GM18505 (cell line): ENCODE results near the gene ARL3.
"Not testable (repeated sequence)": the region's sequence is repeated elsewhere in the genome, so short reads cannot be mapped to it uniquely, and the experiment has no call there.

Experiments used
- ATAC-seq: cut with Tn5 transposase; IDR thresholded peaks from one replicate; pipeline ENCODE4 v1.9.1; 2021; ENCODE audit not compliant: unreplicated experiment
- POLR2A ChIP-seq: IDR thresholded peaks from 4 replicates; pipeline ENCODE4 v1.6.1; 2011; ENCODE audit warnings: borderline replicate concordance; ENCODE audit not compliant: insufficient read depth, insufficient read length; ENCODE audit errors: extremely low read depth

Gene ARL3

GRCh38 chr10:102705531-102705930, 8.7 kb downstream of the ARL3 start:
- no peak for TF ChIP-seq POLR2A
- no peak for ATAC-seq

- no peak for ATAC-seq
- no peak for TF ChIP-seq POLR2A
Measured at GRCh38 chr10:102704915-102705314, 9.3 kb downstream of the ARL3 start.

- TF ChIP-seq POLR2A, result no peak
- no peak for ATAC-seq
Measured at GRCh38 chr10:102702742-102703141, 11.5 kb downstream of the ARL3 start.

- no peak for TF ChIP-seq POLR2A
- ATAC-seq, result no peak
Measured at GRCh38 chr10:102701796-102702195, 12.4 kb downstream of the ARL3 start.

- TF ChIP-seq POLR2A, result no peak
- ATAC-seq, result no peak
Measured at GRCh38 chr10:102701272-102701671, 12.9 kb downstream of the ARL3 start.

GRCh38 chr10:102698894-102699293, 15.3 kb downstream of the ARL3 start:
- no peak for TF ChIP-seq POLR2A
- no peak for ATAC-seq

- ATAC-seq, result no peak
- TF ChIP-seq POLR2A, result no peak
Measured at GRCh38 chr10:102696736-102697135, 17.5 kb downstream of the ARL3 start.

GRCh38 chr10:102695401-102695800, 18.8 kb downstream of the ARL3 start:
- not testable (repeated sequence) for ATAC-seq

- TF ChIP-seq POLR2A, result no peak
- no peak for ATAC-seq
Measured at GRCh38 chr10:102691285-102692066, 22.7 kb downstream of the ARL3 start.

- TF ChIP-seq POLR2A, result no peak
Measured at GRCh38 chr10:102683736-102684135, 30.5 kb downstream of the ARL3 start.

GRCh38 chr10:102682981-102683380, 31.2 kb downstream of the ARL3 start:
- no peak for TF ChIP-seq POLR2A
- ATAC-seq, result no peak

More at GRCh38 chr10:102683736-102684135, 30.5 kb downstream of the ARL3 start:
- ATAC-seq, result no peak

- ATAC-seq, result no peak
- TF ChIP-seq POLR2A, result no peak
Measured at GRCh38 chr10:102682416-102682815, 31.8 kb downstream of the ARL3 start.

GRCh38 chr10:102681696-102682095, 32.5 kb downstream of the ARL3 start:
- no peak for TF ChIP-seq POLR2A
- ATAC-seq, result no peak

- TF ChIP-seq POLR2A, result no peak
- ATAC-seq, result no peak
Measured at GRCh38 chr10:102679596-102679995, 34.6 kb downstream of the ARL3 start.
